ENCODE data around the gene CARMIL3. TPM values are rescaled to one million over a fixed set of nuclear protein-coding genes. Genes with fewer than 3 reads are reported as not detected.

Gene CARMIL3
- total and polyA plus RNA-seq, 7 experiments from 2014 or later: 0.08 to 1.7 (median 0.27) TPM; not detected in 2

GRCh38 chr14:24106672-24107271, 55.0 kb downstream of the CARMIL3 start:
- no peak overlapping the region for H3K4me3 ChIP-seq (ENCODE audit: low read length)
- Mint-ChIP-seq H3K9me3 (peaks cover 0 to 2% (median 0%) of the 10 kb centered on the region in 11 donors), H3K27me3 (no peaks in the 10 kb centered on the region), H3K4me1 (peaks cover 9 to 28% (median 13%) of the 10 kb centered on the region in 7 donors), H3K4me3 (no peak overlapping the region), H3K27ac (peak overlapping the region in 1 of 9 donors; percentile 92), H3K36me3 (peaks cover 3 to 29% (median 15%) of the 10 kb centered on the region in 5 donors)
- H3K27ac ChIP-seq (ENCODE audit: low read depth, low read length): no peak overlapping the region
- no peak for ATAC-seq
- ChIA-PET CTCF (interaction anchor here (0.5 to 11.7 kb wide), 7 partner anchors 13 to 639 kb away, joined by 3 to 246 read pairs (median 28); partner anchors contain the start of genes CARMIL3, IRF9, PCK2 and RNF31), POLR2A (interaction anchor here (0.8 to 6.7 kb wide), 10 partner anchors 9 to 323 kb away, joined by 3 to 85 read pairs (median 18); partner anchors contain the start of genes KHNYN, PCK2, PSME1 and PSME2)
- H3K9me3 ChIP-seq (ENCODE audit: control insufficient read depth in 2 of 3, low read length in 3 of 3): no peaks in the 10 kb centered on the region
- H3K4me1 ChIP-seq (ENCODE audit: control insufficient read depth in 2 of 2, insufficient read depth in 2 of 2, low read length in 2 of 2): peaks cover 9 to 11% of the 10 kb centered on the region in 2 donors
- no peak for DNase-seq
- intact Hi-C loops (cut with micrococcal nuclease): no loop called here
- peaks cover 0 to 13% (median 0%) of the 10 kb centered on the region in 3 experiments for H3K36me3 ChIP-seq (ENCODE audit: control insufficient read depth in 2 of 3, insufficient read depth in 3 of 3, low read length in 3 of 3)
- H3K27me3 ChIP-seq (ENCODE audit: control insufficient read depth in 2 of 2, insufficient read depth in 2 of 2, low read length in 2 of 2): no peaks in the 10 kb centered on the region

- peaks cover 3 to 23% (median 13%) of the 10 kb centered on the region in 5 donors for H3K36me3 Mint-ChIP-seq
- ChIA-PET POLR2A (interaction anchor here (0.6 to 6.7 kb wide), 17 partner anchors 13 to 1529 kb away, joined by 3 to 85 read pairs (median 6); partner anchors contain the start of genes CARMIL3, CHMP4A, EMC9 and IRF9), CTCF (interaction anchor here (0.7 to 11.7 kb wide), 26 partner anchors 8 to 610 kb away, joined by 3 to 246 read pairs (median 4); partner anchors contain the start of genes CARMIL3, EMC9, IRF9 and MDP1)
- Histone ChIP-seq H3K9me3 (ENCODE audit: control insufficient read depth in 2 of 3, low read length in 3 of 3) (no peaks in the 10 kb centered on the region), H3K27ac (ENCODE audit: low read depth, low read length) (peak overlapping the region; percentile 66), H3K4me3 (ENCODE audit: low read length) (no peak overlapping the region), H3K4me1 (ENCODE audit: control insufficient read depth in 2 of 2, insufficient read depth in 2 of 2, low read length in 2 of 2) (peaks cover 11 to 12% of the 10 kb centered on the region in 2 donors), H3K36me3 (ENCODE audit: control insufficient read depth in 2 of 3, insufficient read depth in 3 of 3, low read length in 3 of 3) (peaks cover 0 to 4% (median 0%) of the 10 kb centered on the region in 3 experiments), H3K27me3 (ENCODE audit: control insufficient read depth in 2 of 2, insufficient read depth in 2 of 2, low read length in 2 of 2) (no peaks in the 10 kb centered on the region)
- H3K4me3 Mint-ChIP-seq: peak overlapping the region; percentile 3 to 68 (median 46)
- H3K4me1 Mint-ChIP-seq: peaks cover 9 to 28% (median 13%) of the 10 kb centered on the region in 7 donors
- peaks cover 0 to 2% (median 0%) of the 10 kb centered on the region in 11 donors for H3K9me3 Mint-ChIP-seq
- H3K27ac Mint-ChIP-seq: peak overlapping the region; percentile 90 to 97 (median 94)
- intact Hi-C loops (cut with micrococcal nuclease): loop anchor here (1.0 to 2.0 kb wide), 6 partner anchors 14 to 188 kb away; partner anchors contain the start of gene PCK2 (in 1 of the 2)
- ATAC-seq (peak; percentile 21), DNase-seq (no peak)
- H3K27me3 Mint-ChIP-seq: no peaks in the 10 kb centered on the region
Measured at GRCh38 chr14:24108336-24108874, 56.6 kb downstream of the CARMIL3 start.

- Histone ChIP-seq H3K27me3 (ENCODE audit: control insufficient read depth in 2 of 2, insufficient read depth in 2 of 2, low read length in 2 of 2) (no peaks in the 10 kb centered on the region), H3K27ac (ENCODE audit: low read depth, low read length) (no peak overlapping the region), H3K4me1 (ENCODE audit: control insufficient read depth in 2 of 2, insufficient read depth in 2 of 2, low read length in 2 of 2) (peaks cover 11 to 14% of the 10 kb centered on the region in 2 donors), H3K36me3 (ENCODE audit: control insufficient read depth in 2 of 3, insufficient read depth in 3 of 3, low read length in 3 of 3) (peaks cover 0 to 7% (median 0%) of the 10 kb centered on the region in 3 experiments), H3K4me3 (ENCODE audit: low read length) (no peak overlapping the region), H3K9me3 (ENCODE audit: control insufficient read depth in 2 of 3, low read length in 3 of 3) (no peaks in the 10 kb centered on the region)
- no peak for ATAC-seq
- Mint-ChIP-seq H3K4me3 (no peak overlapping the region), H3K36me3 (peaks cover 0 to 9% (median 2%) of the 10 kb centered on the region in 5 donors), H3K27ac (peak overlapping the region in 2 of 9 donors; percentile 92), H3K4me1 (peaks cover 9 to 31% (median 13%) of the 10 kb centered on the region in 7 donors), H3K9me3 (peaks cover 0 to 6% (median 0%) of the 10 kb centered on the region in 11 donors), H3K27me3 (peaks cover 0 to 3% (median 0%) of the 10 kb centered on the region in 5 donors)
- DNase-seq: no peak
- POLR2A ChIA-PET: interaction anchor here (0.6 to 6.7 kb wide), 15 partner anchors 8 to 1509 kb away, joined by 3 to 58 read pairs (median 4); partner anchors contain the start of genes CIDEB, EMC9, IRF9 and MDP1
- intact Hi-C loops (cut with micrococcal nuclease): loop anchor here (10.0 kb wide), 4 partner anchors 555 to 1015 kb away; partner anchors contain the start of genes ACIN1 (in 2 of the 2), C14orf119 (in 2 of the 2), BCL2L2 (in 1 of the 2) and PPP1R3E (in 1 of the 2)
- CTCF ChIA-PET: interaction anchor here (0.5 to 11.7 kb wide), 15 partner anchors 9 to 517 kb away, joined by 3 to 246 read pairs (median 4); partner anchors contain the start of genes CARMIL3, IRF9, MDP1 and PCK2
Measured at GRCh38 chr14:24110060-24110459, 58.3 kb downstream of the CARMIL3 start.

GRCh38 chr14:24110523-24110922, 58.7 kb downstream of the CARMIL3 start:
- H3K4me1 ChIP-seq (ENCODE audit: control insufficient read depth in 2 of 2, insufficient read depth in 2 of 2, low read length in 2 of 2): peaks cover 11 to 15% of the 10 kb centered on the region in 2 donors
- H3K9me3 ChIP-seq (ENCODE audit: control insufficient read depth in 2 of 3, low read length in 3 of 3): no peaks in the 10 kb centered on the region
- H3K4me3 ChIP-seq (ENCODE audit: low read length): no peak overlapping the region
- Mint-ChIP-seq H3K4me3 (no peak overlapping the region), H3K9me3 (peaks cover 0 to 6% (median 0%) of the 10 kb centered on the region in 11 donors), H3K27me3 (peaks cover 0 to 3% (median 0%) of the 10 kb centered on the region in 5 donors), H3K36me3 (peaks cover 0 to 10% (median 4%) of the 10 kb centered on the region in 5 donors), H3K4me1 (peaks cover 14 to 35% (median 17%) of the 10 kb centered on the region in 7 donors), H3K27ac (peak overlapping the region in 6 of 9 donors; percentile 7 to 83 (median 54))
- ChIA-PET POLR2A (interaction anchor here (0.6 to 6.7 kb wide), 12 partner anchors 14 to 335 kb away, joined by 3 to 58 read pairs (median 5); partner anchors contain the start of genes CHMP4A, CIDEB, EMC9 and IRF9), CTCF (interaction anchor here (0.5 to 11.7 kb wide), 8 partner anchors 17 to 102 kb away, joined by 3 to 246 read pairs (median 9); partner anchors contain the start of genes CARMIL3, IRF9, PCK2 and PSME1)
- DNase-seq (no peak), ATAC-seq (no peak)
- intact Hi-C loops (cut with micrococcal nuclease): loop anchor here (10.0 kb wide), 4 partner anchors 556 to 1016 kb away; partner anchors contain the start of genes ACIN1 (in 2 of the 2), C14orf119 (in 2 of the 2), BCL2L2 (in 1 of the 2) and PPP1R3E (in 1 of the 2)
- H3K36me3 ChIP-seq (ENCODE audit: control insufficient read depth in 2 of 3, insufficient read depth in 3 of 3, low read length in 3 of 3): peaks cover 0 to 7% (median 0%) of the 10 kb centered on the region in 3 experiments
- H3K27ac ChIP-seq (ENCODE audit: low read depth, low read length): no peak overlapping the region
- no peaks in the 10 kb centered on the region for H3K27me3 ChIP-seq (ENCODE audit: control insufficient read depth in 2 of 2, insufficient read depth in 2 of 2, low read length in 2 of 2)

- peak overlapping the region; percentile 99 for H3K4me3 ChIP-seq (ENCODE audit: low read length)
- Mint-ChIP-seq H3K4me3 (peak overlapping the region; percentile 93 to 100 (median 96)), H3K9me3 (peaks cover 0 to 6% (median 0%) of the 10 kb centered on the region in 11 donors), H3K27ac (peak overlapping the region; percentile 96 to 100 (median 99)), H3K36me3 (peaks cover under 1 to 26% (median 15%) of the 10 kb centered on the region in 5 donors), H3K4me1 (peaks cover 25 to 44% (median 39%) of the 10 kb centered on the region in 7 donors), H3K27me3 (peaks cover 0 to 3% (median 0%) of the 10 kb centered on the region in 5 donors)
- no peaks in the 10 kb centered on the region for H3K9me3 ChIP-seq (ENCODE audit: control insufficient read depth in 2 of 3, low read length in 3 of 3)
- H3K4me1 ChIP-seq (ENCODE audit: control insufficient read depth in 2 of 2, insufficient read depth in 2 of 2, low read length in 2 of 2): peaks cover 27 to 28% of the 10 kb centered on the region in 2 donors
- ATAC-seq (no peak), DNase-seq (peak in 1 of 9 donors; percentile 19)
- CTCF ChIA-PET: interaction anchor here (0.7 to 3.8 kb wide), 6 partner anchors 9 to 56 kb away, joined by 3 to 19 read pairs (median 10); partner anchors contain the start of genes EMC9, IRF9, PSME2 and RNF31
- peaks cover 0 to 25% (median 17%) of the 10 kb centered on the region in 3 experiments for H3K36me3 ChIP-seq (ENCODE audit: control insufficient read depth in 2 of 3, insufficient read depth in 3 of 3, low read length in 3 of 3)
- no peaks in the 10 kb centered on the region for H3K27me3 ChIP-seq (ENCODE audit: control insufficient read depth in 2 of 2, insufficient read depth in 2 of 2, low read length in 2 of 2)
- intact Hi-C loops (cut with micrococcal nuclease): loop anchor here (1.0 to 10.0 kb wide), 5 partner anchors 99 to 1019 kb away; partner anchors contain the start of genes ACIN1 (in 2 of the 2), C14orf119 (in 2 of the 2), BCL2L2 (in 1 of the 2) and PPP1R3E (in 1 of the 2)
- POLR2A ChIA-PET: interaction anchor here (0.8 to 15.5 kb wide), 20 partner anchors 10 to 812 kb away, joined by 3 to 298 read pairs (median 12); partner anchors contain the start of genes CARMIL3, CHMP4A, EMC9 and FITM1
- peak overlapping the region; percentile 93 for H3K27ac ChIP-seq (ENCODE audit: low read depth, low read length)
Measured at GRCh38 chr14:24113379-24113800, 61.6 kb downstream of the CARMIL3 start.

Data from naive thymus-derived CD4-positive, alpha-beta T cell (primary cell).